Esophagus muscularis mucosa (tissue), 4 donors: Measurements from ENCODE around the gene OGFR.
"Not testable (repeated sequence)": the region's sequence is repeated elsewhere in the genome, so short reads cannot be mapped to it uniquely, and the experiment has no call there.

Experiments used
- CTCF ChIP-seq, 3 experiments: fragments of 200-600 bp in 2 of 3; fragments of 450-650 bp in 1 of 3; sonication (generic) in 2 of 3; IDR thresholded peaks; one replicate each; pipeline ENCODE4 v1.5.1; 2017 to 2019; ENCODE audit warnings: antibody characterized with exemption in 3 of 3, mild to moderate bottlenecking in 2 of 3, moderate library complexity in 1 of 3
- EP300 ChIP-seq: sonication (generic); formaldehyde crosslinking; IDR thresholded peaks from one replicate; pipeline ENCODE4 v1.6.1; 2017; ENCODE audit warnings: antibody characterized with exemption
- POLR2A ChIP-seq: fragments of 450-650 bp; IDR thresholded peaks from one replicate; pipeline ENCODE4 v1.6.1; 2017; ENCODE audit warnings: antibody characterized with exemption, moderate library complexity, mild to moderate bottlenecking, low read depth

- TF ChIP-seq CTCF (IDR thresholded peaks at IDR 0.05); EP300; POLR2A: not testable (repeated sequence)
Measured at GRCh38 chr20:62853304-62853703, 48.7 kb downstream of the OGFR start.
